A549 (cell line): Measurements from ENCODE around the gene HCFC2. TPM values are rescaled to one million over a fixed set of nuclear protein-coding genes. Genes with fewer than 3 reads are reported as not detected.
A peak's percentile ranks its signal among the peaks of the same experiment; 100 is the strongest.

Experiments used
- ATAC-seq, 2 experiments: fragments of 200-7000 bp in 1 of 2; fragments of >200 bp in 1 of 2; cut with Nextera tagmentation in 1 of 2; cut with Tn5 transposase in 1 of 2; 3 replicates each; pipeline versions ENCODE4 v1.8.0 to v1.9.1; 2018 to 2020; ENCODE audit warnings: mild to moderate bottlenecking in 1 of 2, moderate library complexity in 1 of 2
- CTCF ChIA-PET: fragments of 300-600 bp; sonication (Branson Sonifier 250); formaldehyde crosslinking; extraction: SDS; loops from one replicate; lab custom pipeline; 2021; ENCODE audit warnings: antibody characterized with exemption, inconsistent platforms; lab: Yijun Ruan, JAX
- POLR2A ChIA-PET: fragments of 350-600 bp; formaldehyde crosslinking; extraction: SDS; loops from one replicate; lab custom pipeline; 2021; ENCODE audit warnings: antibody characterized with exemption, inconsistent platforms; lab: Yijun Ruan, JAX
- DNase-seq, 2 experiments: peaks; one replicate each; pipeline versions ENCODE4 v3.0.0 to v3.0.0-alpha.2; 2011 to 2016; ENCODE audit warnings: low read depth in 1 of 2, low spot score in 1 of 2
- FAIRE-seq: peaks from 2 replicates; lab custom pipeline; 2011; peaks lifted over from hg19 to GRCh38; lab: Jason Lieb, UNC
- H3K27ac ChIP-seq, 2 experiments: fragments of >200 bp; sonication (Bioruptor Twin); formaldehyde crosslinking; 3 replicates each; pipeline ENCODE4 v1.5.1; 2016 to 2017
- H3K4me1 ChIP-seq: fragments of >200 bp; sonication (Bioruptor Twin); formaldehyde crosslinking; 3 replicates; pipeline ENCODE4 v1.6.1; 2016
- H3K4me2 ChIP-seq: fragments of >200 bp; sonication (Bioruptor Twin); formaldehyde crosslinking; 3 replicates; pipeline ENCODE4 v1.6.1; 2016
- H3K4me3 ChIP-seq: fragments of >200 bp; sonication (Bioruptor Twin); formaldehyde crosslinking; 3 replicates; pipeline ENCODE4 v1.5.1; 2016
- H3K9me3 ChIP-seq: fragments of >200 bp; sonication (Bioruptor Twin); formaldehyde crosslinking; 3 replicates; pipeline ENCODE4 v1.6.1; 2016
- BHLHE40 ChIP-seq: IDR thresholded peaks from 2 replicates; pipeline ENCODE4 v1.6.1; 2012; ENCODE audit warnings: low read depth, low read length, inconsistent platforms
- CBX2 ChIP-seq: fragments of 200-600 bp; sonication (generic); IDR thresholded peaks from 2 replicates; pipeline ENCODE4 v1.6.1; 2016; ENCODE audit warnings: low read depth, mild to moderate bottlenecking, borderline replicate concordance
- CHD2 ChIP-seq: fragments of 150-350 bp; IDR thresholded peaks from 2 replicates; pipeline ENCODE4 v1.6.1; 2014; ENCODE audit warnings: low read length; ENCODE audit not compliant: partially characterized antibody
- CHD4 ChIP-seq: fragments of 200-600 bp; sonication (generic); IDR thresholded peaks from 2 replicates; pipeline ENCODE4 v1.6.1; 2016; ENCODE audit warnings: antibody characterized with exemption, mild to moderate bottlenecking, borderline replicate concordance
- EHF ChIP-seq: fragments of 250-450 bp; sonication (Bioruptor Pico); IDR thresholded peaks from 2 replicates; pipeline ENCODE4 v1.5.0; 2020; ENCODE audit warnings: mild to moderate bottlenecking
- EHMT2 ChIP-seq: fragments of 200-600 bp; sonication (generic); IDR thresholded peaks from 2 replicates; pipeline ENCODE4 v1.6.1; 2016; ENCODE audit warnings: antibody characterized with exemption, low read depth, mild to moderate bottlenecking, moderate library complexity
- FOSB ChIP-seq: fragments of 250-450 bp; sonication (Bioruptor Pico); IDR thresholded peaks from 2 replicates; pipeline ENCODE4 v1.5.0; 2020; ENCODE audit warnings: mild to moderate bottlenecking, moderate library complexity
- FOXS1 ChIP-seq: fragments of 250-450 bp; sonication (Bioruptor Pico); IDR thresholded peaks from 2 replicates; pipeline ENCODE4 v1.5.0; 2020; ENCODE audit warnings: mild to moderate bottlenecking, moderate library complexity
- HDAC2 ChIP-seq: fragments of 200-600 bp; sonication (generic); IDR thresholded peaks from 2 replicates; pipeline ENCODE4 v1.6.1; 2016
- HES2 ChIP-seq: fragments of >200 bp; sonication (Bioruptor Twin); formaldehyde crosslinking; IDR thresholded peaks from 2 replicates; pipeline ENCODE4 v1.6.1; 2016
- HEYL ChIP-seq: fragments of 250-450 bp; sonication (Bioruptor Pico); IDR thresholded peaks from 2 replicates; pipeline ENCODE4 v1.8.0; 2021; ENCODE audit warnings: mild to moderate bottlenecking, moderate library complexity
- HOXB5 ChIP-seq: fragments of 250-450 bp; sonication (Bioruptor Pico); IDR thresholded peaks from 2 replicates; pipeline ENCODE4 v1.5.0; 2020; ENCODE audit warnings: mild to moderate bottlenecking, moderate library complexity
- JUN ChIP-seq, 2 experiments: fragments of >200 bp; sonication (Bioruptor Twin); formaldehyde crosslinking; IDR thresholded peaks; 2 replicates in 1 of 2; 3 replicates in 1 of 2; pipeline ENCODE4 v1.6.1; 2016 to 2017
- KDM1A ChIP-seq: fragments of 200-600 bp; sonication (generic); IDR thresholded peaks from 2 replicates; pipeline ENCODE4 v1.6.1; 2016; ENCODE audit warnings: low read depth, mild to moderate bottlenecking
- MAX ChIP-seq: IDR thresholded peaks from 2 replicates; pipeline ENCODE4 v1.6.1; 2012
- NFE2L2 ChIP-seq: fragments of 150-350 bp; conservative IDR thresholded peaks from 2 replicates; pipeline ENCODE4 v1.6.1; 2014; ENCODE audit warnings: low read length
- NR3C1 ChIP-seq: fragments of >200 bp; sonication (Bioruptor Twin); formaldehyde crosslinking; IDR thresholded peaks from 3 replicates; pipeline ENCODE4 v1.6.1; 2017
- PHF8 ChIP-seq: fragments of 200-600 bp; sonication (generic); IDR thresholded peaks from 2 replicates; pipeline ENCODE4 v1.6.1; 2016; ENCODE audit warnings: low read depth, mild to moderate bottlenecking, antibody characterized with exemption, moderate library complexity, borderline replicate concordance
- POLR2AphosphoS2 ChIP-seq: conservative IDR thresholded peaks from 2 replicates; pipeline ENCODE4 v1.6.1; 2012; ENCODE audit warnings: low read length, improper control_type of control experiment, inconsistent platforms
- RAD21 ChIP-seq, 2 experiments: fragments of >200 bp in 1 of 2; sonication (Bioruptor Twin) in 1 of 2; formaldehyde crosslinking in 1 of 2; IDR thresholded peaks in 1 of 2; conservative IDR thresholded peaks in 1 of 2; 2 replicates in 1 of 2; 3 replicates in 1 of 2; pipeline ENCODE4 v1.6.1; 2012 to 2018; ENCODE audit warnings: inconsistent platforms in 1 of 2
- RARB ChIP-seq: fragments of 250-450 bp; sonication (Bioruptor Pico); IDR thresholded peaks from 2 replicates; pipeline ENCODE4 v1.8.0; 2021; ENCODE audit warnings: mild to moderate bottlenecking, moderate library complexity
- RCOR1 ChIP-seq: fragments of 150-350 bp; IDR thresholded peaks from 2 replicates; pipeline ENCODE4 v1.6.1; 2014; ENCODE audit warnings: antibody characterized with exemption, low read length, low read depth
- RNF2 ChIP-seq: fragments of 200-600 bp; sonication (generic); IDR thresholded peaks from 2 replicates; pipeline ENCODE4 v1.6.1; 2016; ENCODE audit warnings: low read depth, mild to moderate bottlenecking, antibody characterized with exemption, moderate library complexity, borderline replicate concordance
- SMC3 ChIP-seq: fragments of >200 bp; sonication (Bioruptor Twin); formaldehyde crosslinking; IDR thresholded peaks from 3 replicates; pipeline ENCODE4 v1.6.1; 2018; ENCODE audit warnings: inconsistent platforms
- ZC3H11A ChIP-seq: fragments of 450-650 bp; IDR thresholded peaks from 2 replicates; pipeline ENCODE4 v1.6.1; 2014; ENCODE audit warnings: antibody characterized with exemption, mild to moderate bottlenecking
- ZFP36 ChIP-seq: fragments of 450-650 bp; IDR thresholded peaks from 2 replicates; pipeline ENCODE4 v1.6.1; 2014; ENCODE audit warnings: borderline replicate concordance; ENCODE audit not compliant: partially characterized antibody
- ZNF302 ChIP-seq: fragments of 250-450 bp; sonication (Bioruptor Pico); IDR thresholded peaks from 2 replicates; pipeline ENCODE4 v1.9.0; 2021; ENCODE audit warnings: inconsistent platforms, mild to moderate bottlenecking, moderate library complexity
- WGBS: methylation state at CpG from one replicate; pipeline ENCODE4 v1.1.6; 2017; ENCODE audit errors: missing lambda C conversion rate; 5-methylcytosine and 5-hydroxymethylcytosine counted together
- polyA plus RNA-seq, 4 experiments: library from polyadenylated mRNA; depleted of rRNA in 3 of 4; stranded (reverse); fragments of >200 nt; fragmentation: RNase III in 1 of 4; extraction: RNeasy Plus Mini Kit Qiagen cat#74134 plus additional on column Dnase treatment in 1 of 4; gene quantifications; 2 replicates in 3 of 4; 3 replicates in 1 of 4; pipeline ENCODE4 v1.2.3, GENCODE V29; 2011 to 2017
- TF ChIP-seq, protein P1 (sequence below): fragments of >200 bp; sonication (Bioruptor Twin); formaldehyde crosslinking; IDR thresholded peaks from 3 replicates; pipeline ENCODE4 v1.6.1; 2016
- TF ChIP-seq, protein P2 (sequence below): IDR thresholded peaks from 2 replicates; pipeline ENCODE4 v1.6.1; 2012; ENCODE audit warnings: low read depth, borderline replicate concordance
- TF ChIP-seq, protein P3 (sequence below): fragments of 200-600 bp; sonication (generic); IDR thresholded peaks from 2 replicates; pipeline ENCODE4 v1.6.1; 2016; ENCODE audit warnings: antibody characterized with exemption, mild to moderate bottlenecking, moderate library complexity

HCFC2 gene
- polyA plus RNA-seq, 2 of the 4 experiments (the other 2 are of a cell fraction) = 5.0 to 10.0 TPM

GRCh38 chr12:104150416-104150815 lies 86.1 kb downstream of the HCFC2 start:
- Histone ChIP-seq H3K4me2 (no peak overlapping the region), H3K4me3 (no peak overlapping the region), H3K9me3 (0 out of 3 replicates have a peak, but pooled peaks cover 5% of the 10 kb centered on the region), H3K27ac (no peak overlapping the region), H3K4me1 (no peaks in the 10 kb centered on the region)
- POLR2A ChIA-PET = no interaction called here
- DNase-seq = no peak
- TF ChIP-seq POLR2AphosphoS2 = no peak
- TF ChIP-seq EHF = no peak
- TF ChIP-seq HEYL (CRISPR knock-in tag) = no peak
- TF ChIP-seq HOXB5 (CRISPR knock-in tag) = no peak
- no peak for TF ChIP-seq ZNF302
- TF ChIP-seq JUN (IDR thresholded peaks at IDR 0.05) = no peak
- no peak for TF ChIP-seq CHD4
- no peak for TF ChIP-seq NR3C1
- TF ChIP-seq FOSB = no peak
- no peak for TF ChIP-seq ZFP36
- TF ChIP-seq ZC3H11A = no peak
- TF ChIP-seq FOXS1 (CRISPR knock-in tag) = no peak
- TF ChIP-seq HDAC2 = no peak
- TF ChIP-seq, protein P1, sequence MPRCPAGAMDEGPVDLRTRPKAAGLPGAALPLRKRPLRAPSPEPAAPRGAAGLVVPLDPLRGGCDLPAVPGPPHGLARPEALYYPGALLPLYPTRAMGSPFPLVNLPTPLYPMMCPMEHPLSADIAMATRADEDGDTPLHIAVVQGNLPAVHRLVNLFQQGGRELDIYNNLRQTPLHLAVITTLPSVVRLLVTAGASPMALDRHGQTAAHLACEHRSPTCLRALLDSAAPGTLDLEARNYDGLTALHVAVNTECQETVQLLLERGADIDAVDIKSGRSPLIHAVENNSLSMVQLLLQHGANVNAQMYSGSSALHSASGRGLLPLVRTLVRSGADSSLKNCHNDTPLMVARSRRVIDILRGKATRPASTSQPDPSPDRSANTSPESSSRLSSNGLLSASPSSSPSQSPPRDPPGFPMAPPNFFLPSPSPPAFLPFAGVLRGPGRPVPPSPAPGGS = no peak
- no peak for TF ChIP-seq RNF2
- TF ChIP-seq, protein P2, sequence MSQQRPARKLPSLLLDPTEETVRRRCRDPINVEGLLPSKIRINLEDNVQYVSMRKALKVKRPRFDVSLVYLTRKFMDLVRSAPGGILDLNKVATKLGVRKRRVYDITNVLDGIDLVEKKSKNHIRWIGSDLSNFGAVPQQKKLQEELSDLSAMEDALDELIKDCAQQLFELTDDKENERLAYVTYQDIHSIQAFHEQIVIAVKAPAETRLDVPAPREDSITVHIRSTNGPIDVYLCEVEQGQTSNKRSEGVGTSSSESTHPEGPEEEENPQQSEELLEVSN = no peak
- 78% methylated on average over 8 of the region's 8 CpGs for WGBS
- CTCF ChIA-PET = interaction anchor here (1.0 to 2.2 kb wide), 3 partner anchors 15 to 231 kb away, joined by 3 to 5 read pairs (median 3); no protein-coding TSS in a partner anchor
- ATAC-seq = no peak
- no peak for FAIRE-seq

GRCh38 chr12:104152685-104153241 lies 88.4 kb downstream of the HCFC2 start:
- POLR2A ChIA-PET = interaction anchor here (0.7 kb wide), 1 partner anchor 15 kb away, joined by 4 read pairs; the partner anchor contains the start of gene NFYB
- Histone ChIP-seq H3K4me1 (no peaks in the 10 kb centered on the region), H3K9me3 (no peaks in the 10 kb centered on the region), H3K27ac (no peak overlapping the region), H3K4me3 (no peak overlapping the region), H3K4me2 (no peak overlapping the region)
- no peak for FAIRE-seq
- TF ChIP-seq CHD4 = no peak
- TF ChIP-seq, protein P2 = no peak
- TF ChIP-seq PHF8 = no peak
- TF ChIP-seq NFE2L2 = no peak
- no peak for TF ChIP-seq CBX2
- TF ChIP-seq RARB (CRISPR knock-in tag) = no peak
- no peak for TF ChIP-seq RCOR1
- no peak for TF ChIP-seq EHMT2
- TF ChIP-seq MAX = no peak
- TF ChIP-seq BHLHE40 = no peak
- TF ChIP-seq FOXS1 (CRISPR knock-in tag) = no peak
- TF ChIP-seq SMC3 = no peak
- no peak for TF ChIP-seq HEYL (CRISPR knock-in tag)
- TF ChIP-seq, protein P3, sequence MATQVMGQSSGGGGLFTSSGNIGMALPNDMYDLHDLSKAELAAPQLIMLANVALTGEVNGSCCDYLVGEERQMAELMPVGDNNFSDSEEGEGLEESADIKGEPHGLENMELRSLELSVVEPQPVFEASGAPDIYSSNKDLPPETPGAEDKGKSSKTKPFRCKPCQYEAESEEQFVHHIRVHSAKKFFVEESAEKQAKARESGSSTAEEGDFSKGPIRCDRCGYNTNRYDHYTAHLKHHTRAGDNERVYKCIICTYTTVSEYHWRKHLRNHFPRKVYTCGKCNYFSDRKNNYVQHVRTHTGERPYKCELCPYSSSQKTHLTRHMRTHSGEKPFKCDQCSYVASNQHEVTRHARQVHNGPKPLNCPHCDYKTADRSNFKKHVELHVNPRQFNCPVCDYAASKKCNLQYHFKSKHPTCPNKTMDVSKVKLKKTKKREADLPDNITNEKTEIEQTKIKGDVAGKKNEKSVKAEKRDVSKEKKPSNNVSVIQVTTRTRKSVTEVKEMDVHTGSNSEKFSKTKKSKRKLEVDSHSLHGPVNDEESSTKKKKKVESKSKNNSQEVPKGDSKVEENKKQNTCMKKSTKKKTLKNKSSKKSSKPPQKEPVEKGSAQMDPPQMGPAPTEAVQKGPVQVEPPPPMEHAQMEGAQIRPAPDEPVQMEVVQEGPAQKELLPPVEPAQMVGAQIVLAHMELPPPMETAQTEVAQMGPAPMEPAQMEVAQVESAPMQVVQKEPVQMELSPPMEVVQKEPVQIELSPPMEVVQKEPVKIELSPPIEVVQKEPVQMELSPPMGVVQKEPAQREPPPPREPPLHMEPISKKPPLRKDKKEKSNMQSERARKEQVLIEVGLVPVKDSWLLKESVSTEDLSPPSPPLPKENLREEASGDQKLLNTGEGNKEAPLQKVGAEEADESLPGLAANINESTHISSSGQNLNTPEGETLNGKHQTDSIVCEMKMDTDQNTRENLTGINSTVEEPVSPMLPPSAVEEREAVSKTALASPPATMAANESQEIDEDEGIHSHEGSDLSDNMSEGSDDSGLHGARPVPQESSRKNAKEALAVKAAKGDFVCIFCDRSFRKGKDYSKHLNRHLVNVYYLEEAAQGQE = no peak
- no peak for TF ChIP-seq RAD21 (conservative IDR thresholded peaks at IDR 0.05 in 1 of 2, IDR thresholded peaks at IDR 0.05 in 1 of 2)
- TF ChIP-seq HES2 = no peak
- TF ChIP-seq KDM1A = no peak
- TF ChIP-seq CHD2 = no peak
- TF ChIP-seq HOXB5 (CRISPR knock-in tag) = no peak
- peak; percentile 52 to 56; a peak in 5 of 6 replicates for ATAC-seq
- DNase-seq = no peak
- CTCF ChIA-PET = no interaction called here
